ENCODE measurements around the gene KLHL20. TPM values are rescaled to one million over a fixed set of nuclear protein-coding genes. Genes with fewer than 3 reads are reported as not detected.
"Not testable (repeated sequence)": the region's sequence is repeated elsewhere in the genome, so short reads cannot be mapped to it uniquely, and the experiment has no call there.

KLHL20 gene
- total RNA-seq, 4 donors from 2014 or later: 7.9 to 39.7 (median 27.8) TPM

GRCh38 chr1:173789841-173790240, 75.1 kb downstream of the KLHL20 start:
- no peaks in the 10 kb centered on the region for H3K9me3 ChIP-seq
- no peaks in the 10 kb centered on the region for H3K4me1 ChIP-seq
- TF ChIP-seq POLR2A (IDR thresholded peaks at IDR 0.05): no peak
- no peak for TF ChIP-seq POLR2AphosphoS5 (IDR thresholded peaks at IDR 0.05)
- TF ChIP-seq EP300 (IDR thresholded peaks at IDR 0.05; ENCODE audit: low read depth): no peak
- TF ChIP-seq, protein P1, sequence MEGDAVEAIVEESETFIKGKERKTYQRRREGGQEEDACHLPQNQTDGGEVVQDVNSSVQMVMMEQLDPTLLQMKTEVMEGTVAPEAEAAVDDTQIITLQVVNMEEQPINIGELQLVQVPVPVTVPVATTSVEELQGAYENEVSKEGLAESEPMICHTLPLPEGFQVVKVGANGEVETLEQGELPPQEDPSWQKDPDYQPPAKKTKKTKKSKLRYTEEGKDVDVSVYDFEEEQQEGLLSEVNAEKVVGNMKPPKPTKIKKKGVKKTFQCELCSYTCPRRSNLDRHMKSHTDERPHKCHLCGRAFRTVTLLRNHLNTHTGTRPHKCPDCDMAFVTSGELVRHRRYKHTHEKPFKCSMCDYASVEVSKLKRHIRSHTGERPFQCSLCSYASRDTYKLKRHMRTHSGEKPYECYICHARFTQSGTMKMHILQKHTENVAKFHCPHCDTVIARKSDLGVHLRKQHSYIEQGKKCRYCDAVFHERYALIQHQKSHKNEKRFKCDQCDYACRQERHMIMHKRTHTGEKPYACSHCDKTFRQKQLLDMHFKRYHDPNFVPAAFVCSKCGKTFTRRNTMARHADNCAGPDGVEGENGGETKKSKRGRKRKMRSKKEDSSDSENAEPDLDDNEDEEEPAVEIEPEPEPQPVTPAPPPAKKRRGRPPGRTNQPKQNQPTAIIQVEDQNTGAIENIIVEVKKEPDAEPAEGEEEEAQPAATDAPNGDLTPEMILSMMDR (IDR thresholded peaks at IDR 0.05): no peak
- no peaks in the 10 kb centered on the region for H3K27me3 ChIP-seq
- WGBS, 2 donors (ENCODE audit: low coverage in 1 of 2): 96 to 97% methylated on average over 2 of the region's 2 CpGs
- no peak overlapping the region for H3K4me3 ChIP-seq
- intact Hi-C loops (cut with DNase I; ENCODE audit: low total_unique reads): no loop called here
- no peak overlapping the region for H3K27ac ChIP-seq
- no peak for DNase-seq
- peaks cover 0 to 17% (median 7%) of the 10 kb centered on the region in 4 donors for H3K36me3 ChIP-seq
- in situ Hi-C loops (cut with MboI; ENCODE audit: low pct_ligation_motif_present in 1 of 4, low pct_unique_long_range_greater_than_20kb in 1 of 4, low sequenced_read_pairs in 3 of 4): no loop called here

DNA sequence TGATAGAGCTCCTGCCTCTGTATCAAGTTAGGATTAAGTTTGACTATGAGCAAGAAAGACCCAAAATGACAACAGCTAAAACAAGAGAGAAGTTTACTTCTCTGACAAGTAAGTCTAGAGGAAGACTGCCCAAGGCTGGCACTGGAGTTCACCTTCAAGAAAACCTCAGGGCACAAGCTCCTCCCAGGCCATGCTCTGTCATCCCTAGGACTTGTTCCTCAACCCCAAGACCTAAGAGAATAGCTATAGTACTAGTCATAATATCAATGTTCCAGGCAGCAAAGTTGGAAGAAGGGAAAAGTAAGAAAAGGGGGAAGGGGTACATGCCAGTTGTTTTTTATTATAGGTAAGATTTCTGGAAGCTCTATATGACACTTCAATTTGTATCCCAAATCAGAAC, 83.3 kb downstream of the KLHL20 start:
- H3K9me3 ChIP-seq: no peaks in the 10 kb centered on the region
- in situ Hi-C loops (cut with MboI; ENCODE audit: low pct_ligation_motif_present in 1 of 4, low pct_unique_long_range_greater_than_20kb in 1 of 4, low sequenced_read_pairs in 3 of 4) (no loop called here), intact Hi-C loops (cut with DNase I; ENCODE audit: low total_unique reads) (no loop called here)

GRCh38 chr1:173799995-173800394, 85.2 kb downstream of the KLHL20 start:
- intact Hi-C loops (cut with DNase I; ENCODE audit: low total_unique reads); H3K4me3 ChIP-seq; H3K36me3 ChIP-seq; H3K27ac ChIP-seq; DNase-seq; H3K27me3 ChIP-seq; H3K9me3 ChIP-seq; H3K4me1 ChIP-seq: not testable (repeated sequence)
- WGBS, 2 donors (ENCODE audit: low coverage in 1 of 2): 100% methylated on average over 1 of the region's 1 CpG
- in situ Hi-C loops (cut with MboI; ENCODE audit: low pct_ligation_motif_present in 1 of 4, low pct_unique_long_range_greater_than_20kb in 1 of 4, low sequenced_read_pairs in 3 of 4): loop anchor here in 3 of 4 donors (25.0 kb wide), 2 partner anchors 363 to 1063 kb away; no protein-coding TSS in a partner anchor

More for the DNA sequence above, 83.3 kb downstream of the KLHL20 start:
- Histone ChIP-seq H3K36me3 (peaks cover 0 to 3% (median 0%) of the 10 kb centered on the region in 4 donors), H3K4me1 (no peaks in the 10 kb centered on the region), H3K4me3 (no peak overlapping the region), H3K27ac (no peak overlapping the region), H3K27me3 (no peaks in the 10 kb centered on the region)
- TF ChIP-seq, protein P1 (IDR thresholded peaks at IDR 0.05): no peak
- no peak for DNase-seq

DNA sequence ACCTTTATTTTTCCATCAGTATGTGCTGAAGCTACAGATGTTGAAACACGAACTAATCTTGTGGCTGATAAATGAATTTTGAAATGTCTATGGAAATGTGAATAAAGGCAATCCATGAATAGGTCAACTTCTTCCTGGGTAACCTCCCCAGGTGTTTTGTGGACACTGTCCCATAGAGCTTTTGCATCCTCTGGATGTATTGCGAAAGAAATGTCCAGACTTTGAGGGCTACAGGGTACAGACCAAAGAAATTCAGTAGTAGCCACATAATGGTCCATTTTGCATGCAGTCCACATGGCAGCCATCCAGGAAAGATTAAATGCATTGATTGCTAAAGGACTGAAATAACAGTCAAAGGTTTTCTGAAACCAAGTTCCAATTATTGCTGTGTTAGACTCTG, 88.2 kb downstream of the KLHL20 start:
- no peak for TF ChIP-seq EP300 (IDR thresholded peaks at IDR 0.05; ENCODE audit: low read depth)
- no peak for TF ChIP-seq POLR2A (IDR thresholded peaks at IDR 0.05)
- TF ChIP-seq, protein P1 (IDR thresholded peaks at IDR 0.05): no peak
- in situ Hi-C loops (cut with MboI; ENCODE audit: low pct_ligation_motif_present in 1 of 4, low pct_unique_long_range_greater_than_20kb in 1 of 4, low sequenced_read_pairs in 3 of 4): loop anchor here in 3 of 4 donors (25.0 kb wide), 2 partner anchors 366 to 1066 kb away; no protein-coding TSS in a partner anchor
- Histone ChIP-seq H3K27ac (no peak overlapping the region), H3K4me1 (no peaks in the 10 kb centered on the region), H3K27me3 (no peaks in the 10 kb centered on the region), H3K9me3 (no peaks in the 10 kb centered on the region), H3K36me3 (peaks cover 0 to 14% (median 0%) of the 10 kb centered on the region in 4 donors), H3K4me3 (no peak overlapping the region)
- DNase-seq: no peak
- WGBS, 2 donors (ENCODE audit: low coverage in 1 of 2): 94 to 97% methylated on average over 2 of the region's 2 CpGs
- intact Hi-C loops (cut with DNase I; ENCODE audit: low total_unique reads): no loop called here

GRCh38 chr1:173813654-173814053, 98.9 kb downstream of the KLHL20 start:
- in situ Hi-C loops (cut with MboI; ENCODE audit: low pct_ligation_motif_present in 1 of 4, low pct_unique_long_range_greater_than_20kb in 1 of 4, low sequenced_read_pairs in 3 of 4): loop anchor here in 3 of 4 donors (25.0 kb wide), 2 partner anchors 376 to 1076 kb away; no protein-coding TSS in a partner anchor
- H3K4me3 ChIP-seq; H3K27me3 ChIP-seq; H3K9me3 ChIP-seq; H3K36me3 ChIP-seq; DNase-seq; H3K4me1 ChIP-seq; intact Hi-C loops (cut with DNase I; ENCODE audit: low total_unique reads); H3K27ac ChIP-seq: not testable (repeated sequence)
- 96 to 100% methylated on average over 5 of the region's 5 CpGs for WGBS, 2 donors (ENCODE audit: low coverage in 1 of 2)

All from transverse colon (tissue), 4 donors.